Parathyroid adenoma (tissue), 2 donors: ENCODE results near the gene TMED4.

ENCODE experiments used
- H2AFZ ChIP-seq: fragments of 300-600 bp; sonication (generic); one replicate; pipeline ENCODE4 v1.7.0; 2017; ENCODE audit warnings: antibody characterized with exemption, mild to moderate bottlenecking
- H3K27ac ChIP-seq: fragments of 300-600 bp; sonication (generic); one replicate; pipeline ENCODE4 v1.7.0; 2017
- H3K27me3 ChIP-seq: fragments of 300-600 bp; sonication (generic); one replicate; pipeline ENCODE4 v1.7.0; 2017; ENCODE audit warnings: low read length; ENCODE audit not compliant: control insufficient read depth, insufficient read depth
- H3K36me3 ChIP-seq: fragments of 300-600 bp; sonication (generic); one replicate; pipeline ENCODE4 v1.7.0; 2017; ENCODE audit warnings: low read length; ENCODE audit not compliant: control insufficient read depth, insufficient read depth
- H3K4me1 ChIP-seq: fragments of 300-600 bp; sonication (generic); one replicate; pipeline ENCODE4 v1.7.0; 2017; ENCODE audit warnings: control low read depth
- H3K4me2 ChIP-seq: fragments of 300-600 bp; sonication (generic); one replicate; pipeline ENCODE4 v1.7.0; 2017; ENCODE audit warnings: low read length
- H3K4me3 ChIP-seq: fragments of 300-600 bp; sonication (generic); one replicate; pipeline ENCODE4 v1.7.0; 2017; ENCODE audit warnings: low read depth, low read length
- H3K79me2 ChIP-seq: fragments of 300-600 bp; sonication (generic); one replicate; pipeline ENCODE4 v1.7.0; 2017; ENCODE audit warnings: control low read depth
- H3K9ac ChIP-seq: fragments of 300-600 bp; sonication (generic); one replicate; pipeline ENCODE4 v1.7.0; 2017; ENCODE audit warnings: mild to moderate bottlenecking
- H3K9me3 ChIP-seq: fragments of 300-600 bp; sonication (generic); one replicate; pipeline ENCODE4 v1.7.0; 2017; ENCODE audit warnings: low read length; ENCODE audit not compliant: control insufficient read depth
- CTCF ChIP-seq: fragments of 300-600 bp; sonication (generic); IDR thresholded peaks from one replicate; pipeline ENCODE4 v1.7.0; 2017; ENCODE audit warnings: antibody characterized with exemption, mild to moderate bottlenecking
- donor health status: primary hyperparathyroidism.

The TMED4 gene

GRCh38 chr7:44534087-44534486 lies 47.9 kb downstream of the TMED4 start:
- Histone ChIP-seq H3K9me3 (no peaks in the 10 kb centered on the region), H3K4me2 (no peak overlapping the region)
- no peak for TF ChIP-seq CTCF

GRCh38 chr7:44533301-44534055 lies 48.6 kb downstream of the TMED4 start:
- no peaks in the 10 kb centered on the region for H3K27me3 ChIP-seq
- H3K4me1 ChIP-seq: no peaks in the 10 kb centered on the region
- no peak for TF ChIP-seq CTCF
- no peak overlapping the region for H3K4me2 ChIP-seq
- H3K9ac ChIP-seq: no peak overlapping the region
- no peak overlapping the region for H3K27ac ChIP-seq
- no peak overlapping the region for H2AFZ ChIP-seq
- H3K79me2 ChIP-seq: no peaks in the 10 kb centered on the region
- H3K4me3 ChIP-seq: no peak overlapping the region
- H3K36me3 ChIP-seq: no peaks in the 10 kb centered on the region
- H3K9me3 ChIP-seq: no peaks in the 10 kb centered on the region

More at GRCh38 chr7:44534087-44534486, 47.9 kb downstream of the TMED4 start:
- no peaks in the 10 kb centered on the region for H3K36me3 ChIP-seq
- H3K79me2 ChIP-seq: no peaks in the 10 kb centered on the region
- no peak overlapping the region for H3K4me3 ChIP-seq
- H3K4me1 ChIP-seq: no peaks in the 10 kb centered on the region
- H3K9ac ChIP-seq: no peak overlapping the region
- H2AFZ ChIP-seq: no peak overlapping the region
- H3K27me3 ChIP-seq: no peaks in the 10 kb centered on the region
- H3K27ac ChIP-seq: no peak overlapping the region

DNA sequence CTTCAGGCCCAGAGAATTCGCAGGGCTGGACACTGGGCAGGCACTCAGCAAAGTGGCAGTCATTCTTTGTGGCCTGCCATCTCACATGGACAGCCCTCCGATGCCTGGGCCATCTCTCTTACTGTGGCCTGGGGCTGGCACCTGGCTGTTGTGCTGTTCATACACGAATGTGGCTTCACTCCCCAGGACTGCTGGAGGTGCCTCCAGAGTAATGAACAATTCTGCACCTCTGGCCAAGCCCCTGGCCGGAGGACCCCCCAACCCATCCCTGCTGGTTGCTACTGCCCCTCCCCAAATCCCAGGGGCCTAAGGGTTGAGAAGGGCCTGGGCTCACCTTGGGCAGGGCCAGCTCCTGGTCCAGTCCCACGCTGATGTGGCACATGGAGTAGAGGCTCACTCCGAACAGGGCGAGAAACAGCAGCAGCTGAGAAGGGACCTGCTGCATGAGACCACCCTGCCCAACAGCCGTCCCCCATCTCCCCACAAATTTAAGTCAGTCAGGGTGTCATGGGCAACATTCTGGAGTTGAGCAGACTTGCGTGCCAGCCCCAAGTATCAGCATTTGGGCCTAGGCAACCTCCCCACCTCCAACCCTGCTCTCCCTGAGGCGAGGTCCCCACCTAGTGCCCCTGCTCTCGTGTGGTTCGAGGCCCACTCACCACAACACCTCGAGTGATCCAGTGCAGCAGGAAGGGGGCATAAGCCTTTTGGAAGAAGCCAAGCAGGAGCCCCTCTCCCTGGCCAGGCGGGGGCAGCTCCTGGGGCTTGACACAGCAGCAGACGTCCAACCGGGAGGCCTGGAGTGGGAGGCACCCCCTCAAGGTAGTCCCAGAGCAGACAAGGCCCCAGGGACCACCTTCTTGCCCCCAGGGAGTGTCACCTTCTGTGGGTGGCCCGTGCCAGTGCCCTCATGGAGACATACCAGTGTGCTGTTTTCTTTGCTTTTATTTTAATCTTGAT lies 50.3 kb downstream of the TMED4 start:
- H3K36me3 ChIP-seq: no peaks in the 10 kb centered on the region
- H3K4me2 ChIP-seq: no peak overlapping the region

DNA sequence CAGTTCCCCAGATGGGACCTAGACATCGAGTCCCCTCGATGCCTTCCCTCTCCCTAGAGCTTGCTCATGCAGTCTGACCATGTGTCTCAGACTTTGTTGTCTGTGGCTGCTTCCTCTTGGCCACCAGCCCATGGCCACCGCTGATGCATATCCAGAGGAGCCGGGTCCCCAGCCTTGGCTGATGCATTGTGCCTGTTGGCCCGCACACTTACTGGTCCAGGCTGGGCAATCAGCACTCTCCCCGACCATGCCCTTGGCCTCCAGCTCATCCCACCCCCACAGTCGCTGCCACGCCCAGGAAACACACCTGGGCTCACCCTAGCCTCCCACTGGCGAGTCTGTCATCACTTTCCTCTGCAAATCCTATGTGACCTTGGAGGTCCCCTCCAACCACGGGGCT lies 51.0 kb downstream of the TMED4 start:
- H3K4me3 ChIP-seq: no peak overlapping the region
- H3K4me1 ChIP-seq: no peaks in the 10 kb centered on the region
- TF ChIP-seq CTCF: no peak
- H3K9ac ChIP-seq: no peak overlapping the region
- no peaks in the 10 kb centered on the region for H3K9me3 ChIP-seq
- H3K27ac ChIP-seq: no peak overlapping the region
- no peak overlapping the region for H3K4me2 ChIP-seq
- H3K27me3 ChIP-seq: no peaks in the 10 kb centered on the region
- no peaks in the 10 kb centered on the region for H3K36me3 ChIP-seq
- H3K79me2 ChIP-seq: no peaks in the 10 kb centered on the region
- H2AFZ ChIP-seq: no peak overlapping the region

More for the DNA sequence above, 50.3 kb downstream of the TMED4 start:
- Histone ChIP-seq H3K9me3 (no peaks in the 10 kb centered on the region), H3K27me3 (no peaks in the 10 kb centered on the region), H3K79me2 (no peaks in the 10 kb centered on the region), H3K4me1 (no peaks in the 10 kb centered on the region), H2AFZ (no peak overlapping the region), H3K27ac (no peak overlapping the region), H3K9ac (no peak overlapping the region), H3K4me3 (no peak overlapping the region)
- no peak for TF ChIP-seq CTCF
